ENCODE results near the gene DNAJB12.
"Not testable (repeated sequence)": the region's sequence is repeated elsewhere in the genome, so short reads cannot be mapped to it uniquely, and the experiment has no call there.

Gene DNAJB12

GRCh38 chr10:72370201-72370722 is 15.5 kb upstream of the DNAJB12 start:
- no peaks in the 10 kb centered on the region for H3K9me3 Mint-ChIP-seq

GRCh38 chr10:72367301-72367960 is 12.7 kb upstream of the DNAJB12 start:
- Mint-ChIP-seq H3K9me3 (no peaks in the 10 kb centered on the region), H3K27ac (peak overlapping the region; percentile 50), H3K27me3 (no peaks in the 10 kb centered on the region), H3K36me3 (peaks cover 7% of the 10 kb centered on the region), H3K4me1 (peaks cover 5% of the 10 kb centered on the region), H3K4me3 (no peak overlapping the region)
- no peak for DNase-seq (ENCODE audit: low spot score in 2 of 2)
- ATAC-seq (ENCODE audit: low read depth) = no peak

More at GRCh38 chr10:72370201-72370722, 15.5 kb upstream of the DNAJB12 start:
- H3K4me3 Mint-ChIP-seq = no peak overlapping the region
- no peaks in the 10 kb centered on the region for H3K4me1 Mint-ChIP-seq
- ATAC-seq (ENCODE audit: low read depth) (no peak), DNase-seq (ENCODE audit: low spot score in 2 of 2) (no peak)
- H3K27ac Mint-ChIP-seq = no peak overlapping the region
- H3K36me3 Mint-ChIP-seq = peaks cover 13% of the 10 kb centered on the region
- no peaks in the 10 kb centered on the region for H3K27me3 Mint-ChIP-seq

GRCh38 chr10:72365106-72365895 is 10.6 kb upstream of the DNAJB12 start:
- Mint-ChIP-seq H3K27ac (no peak overlapping the region), H3K4me3 (no peak overlapping the region), H3K36me3 (peaks cover 7% of the 10 kb centered on the region), H3K9me3 (no peaks in the 10 kb centered on the region), H3K27me3 (no peaks in the 10 kb centered on the region), H3K4me1 (peaks cover 5% of the 10 kb centered on the region)
- DNase-seq (ENCODE audit: low spot score in 2 of 2) (no peak), ATAC-seq (ENCODE audit: low read depth) (no peak)

- Mint-ChIP-seq H3K36me3 (peaks cover 7% of the 10 kb centered on the region), H3K4me3 (peak overlapping the region; percentile 46), H3K27ac (no peak overlapping the region), H3K9me3 (no peaks in the 10 kb centered on the region), H3K27me3 (no peaks in the 10 kb centered on the region), H3K4me1 (peaks cover 5% of the 10 kb centered on the region)
- DNase-seq (ENCODE audit: low spot score in 2 of 2) (peak; percentile 84 to 86), ATAC-seq (ENCODE audit: low read depth) (peak; percentile 100)
These were observed 9.6 kb upstream of the DNAJB12 start for GRCh38 chr10:72364239-72364777.

- Mint-ChIP-seq H3K4me3 (no peak overlapping the region), H3K9me3 (no peaks in the 10 kb centered on the region)
- ATAC-seq (ENCODE audit: low read depth) = no peak
These were observed 2.3 kb upstream of the DNAJB12 start for GRCh38 chr10:72356987-72357386.

GRCh38 chr10:72356115-72356514 is 1.4 kb upstream of the DNAJB12 start:
- Mint-ChIP-seq H3K27ac (no peak overlapping the region), H3K36me3 (peaks cover 8% of the 10 kb centered on the region), H3K9me3 (no peaks in the 10 kb centered on the region), H3K27me3 (no peaks in the 10 kb centered on the region), H3K4me3 (no peak overlapping the region), H3K4me1 (peaks cover 21% of the 10 kb centered on the region)
- no peak for ATAC-seq (ENCODE audit: low read depth)
- no peak for DNase-seq (ENCODE audit: low spot score in 2 of 2)

More at GRCh38 chr10:72356987-72357386, 2.3 kb upstream of the DNAJB12 start:
- Mint-ChIP-seq H3K27me3 (no peaks in the 10 kb centered on the region), H3K4me1 (peaks cover 13% of the 10 kb centered on the region), H3K27ac (no peak overlapping the region), H3K36me3 (peaks cover 2% of the 10 kb centered on the region)
- no peak for DNase-seq (ENCODE audit: low spot score in 2 of 2)

- peaks cover 21% of the 10 kb centered on the region for H3K4me1 Mint-ChIP-seq
These were observed 466 bp upstream of the DNAJB12 start for GRCh38 chr10:72355214-72355555.

GRCh38 chr10:72353965-72354355 is 759 bp downstream of the DNAJB12 start:
- peaks cover 30% of the 10 kb centered on the region for H3K4me1 Mint-ChIP-seq
- peaks cover 15% of the 10 kb centered on the region for H3K36me3 Mint-ChIP-seq
- ATAC-seq (ENCODE audit: low read depth) (no peak), DNase-seq (ENCODE audit: low spot score in 2 of 2) (no peak)
- no peaks in the 10 kb centered on the region for H3K9me3 Mint-ChIP-seq
- H3K27me3 Mint-ChIP-seq = no peaks in the 10 kb centered on the region
- peak overlapping the region; percentile 95 for H3K27ac Mint-ChIP-seq
- peak overlapping the region; percentile 99 for H3K4me3 Mint-ChIP-seq

More at GRCh38 chr10:72355214-72355555, 466 bp upstream of the DNAJB12 start:
- no peak for ATAC-seq (ENCODE audit: low read depth)
- Mint-ChIP-seq H3K27ac (peak overlapping the region; percentile 95), H3K36me3 (peaks cover 8% of the 10 kb centered on the region), H3K27me3 (no peaks in the 10 kb centered on the region), H3K9me3 (no peaks in the 10 kb centered on the region), H3K4me3 (peak overlapping the region; percentile 99)
- DNase-seq (ENCODE audit: low spot score in 2 of 2) = no peak

- no peaks in the 10 kb centered on the region for H3K9me3 Mint-ChIP-seq
These were observed 1.4 kb downstream of the DNAJB12 start for GRCh38 chr10:72353028-72353964.

GRCh38 chr10:72351479-72351878 is 3.2 kb downstream of the DNAJB12 start:
- Mint-ChIP-seq H3K9me3 (no peaks in the 10 kb centered on the region), H3K27ac (peak overlapping the region; percentile 29), H3K4me3 (no peak overlapping the region), H3K36me3 (peaks cover 17% of the 10 kb centered on the region), H3K4me1 (peaks cover 31% of the 10 kb centered on the region), H3K27me3 (no peaks in the 10 kb centered on the region)
- no peak for ATAC-seq (ENCODE audit: low read depth)
- DNase-seq (ENCODE audit: low spot score in 2 of 2) = no peak

More at GRCh38 chr10:72353028-72353964, 1.4 kb downstream of the DNAJB12 start:
- DNase-seq (ENCODE audit: low spot score in 2 of 2) = no peak
- peak overlapping the region; percentile 95 for H3K27ac Mint-ChIP-seq
- no peak for ATAC-seq (ENCODE audit: low read depth)
- H3K4me3 Mint-ChIP-seq = peak overlapping the region; percentile 99
- H3K27me3 Mint-ChIP-seq = no peaks in the 10 kb centered on the region
- H3K4me1 Mint-ChIP-seq = peaks cover 31% of the 10 kb centered on the region
- peaks cover 17% of the 10 kb centered on the region for H3K36me3 Mint-ChIP-seq

GRCh38 chr10:72349438-72349837 is 5.3 kb downstream of the DNAJB12 start:
- DNase-seq (ENCODE audit: low spot score in 2 of 2) = no peak

GRCh38 chr10:72348282-72348681 is 6.4 kb downstream of the DNAJB12 start:
- peaks cover 26% of the 10 kb centered on the region for H3K4me1 Mint-ChIP-seq
- ATAC-seq (ENCODE audit: low read depth) (no peak), DNase-seq (ENCODE audit: low spot score in 2 of 2) (no peak)
- no peak overlapping the region for H3K27ac Mint-ChIP-seq
- no peaks in the 10 kb centered on the region for H3K27me3 Mint-ChIP-seq
- no peaks in the 10 kb centered on the region for H3K9me3 Mint-ChIP-seq
- H3K36me3 Mint-ChIP-seq = peaks cover 19% of the 10 kb centered on the region
- no peak overlapping the region for H3K4me3 Mint-ChIP-seq

More at GRCh38 chr10:72349438-72349837, 5.3 kb downstream of the DNAJB12 start:
- Mint-ChIP-seq H3K27ac (peak overlapping the region; percentile 68), H3K27me3 (no peaks in the 10 kb centered on the region), H3K36me3 (peaks cover 17% of the 10 kb centered on the region), H3K9me3 (no peaks in the 10 kb centered on the region), H3K4me1 (peaks cover 30% of the 10 kb centered on the region), H3K4me3 (no peak overlapping the region)
- no peak for ATAC-seq (ENCODE audit: low read depth)

GRCh38 chr10:72346117-72346516 is 8.6 kb downstream of the DNAJB12 start:
- H3K36me3 Mint-ChIP-seq = peaks cover 14% of the 10 kb centered on the region

More at GRCh38 chr10:72346117-72346516, 8.6 kb downstream of the DNAJB12 start:
- H3K4me1 Mint-ChIP-seq = peaks cover 13% of the 10 kb centered on the region
- not testable (repeated sequence) for H3K27ac Mint-ChIP-seq; DNase-seq (ENCODE audit: low spot score in 2 of 2); H3K9me3 Mint-ChIP-seq; H3K4me3 Mint-ChIP-seq; H3K27me3 Mint-ChIP-seq; ATAC-seq (ENCODE audit: low read depth)
